ENCODE results near the gene INO80C.

DNA sequence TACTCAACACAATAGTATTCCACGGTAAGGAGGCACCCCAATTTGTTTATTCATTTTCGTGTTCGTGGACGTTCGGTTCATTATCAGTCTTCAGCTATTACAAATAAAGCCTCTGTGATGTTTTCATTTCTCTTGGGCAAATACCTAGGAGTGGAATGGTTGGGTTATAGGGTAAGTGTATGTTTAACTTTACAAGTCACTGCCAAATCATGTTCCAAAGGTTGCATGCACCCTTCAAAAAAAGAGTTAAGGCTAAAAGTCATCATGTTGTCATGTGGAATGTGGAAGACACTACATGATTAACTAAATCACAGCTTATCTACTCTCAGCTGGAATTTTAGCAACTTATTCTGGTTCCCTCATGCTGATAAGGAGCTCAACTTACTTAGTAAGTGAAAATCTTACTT, 15.8 kb downstream of the INO80C start:
- TF ChIP-seq, protein P1, sequence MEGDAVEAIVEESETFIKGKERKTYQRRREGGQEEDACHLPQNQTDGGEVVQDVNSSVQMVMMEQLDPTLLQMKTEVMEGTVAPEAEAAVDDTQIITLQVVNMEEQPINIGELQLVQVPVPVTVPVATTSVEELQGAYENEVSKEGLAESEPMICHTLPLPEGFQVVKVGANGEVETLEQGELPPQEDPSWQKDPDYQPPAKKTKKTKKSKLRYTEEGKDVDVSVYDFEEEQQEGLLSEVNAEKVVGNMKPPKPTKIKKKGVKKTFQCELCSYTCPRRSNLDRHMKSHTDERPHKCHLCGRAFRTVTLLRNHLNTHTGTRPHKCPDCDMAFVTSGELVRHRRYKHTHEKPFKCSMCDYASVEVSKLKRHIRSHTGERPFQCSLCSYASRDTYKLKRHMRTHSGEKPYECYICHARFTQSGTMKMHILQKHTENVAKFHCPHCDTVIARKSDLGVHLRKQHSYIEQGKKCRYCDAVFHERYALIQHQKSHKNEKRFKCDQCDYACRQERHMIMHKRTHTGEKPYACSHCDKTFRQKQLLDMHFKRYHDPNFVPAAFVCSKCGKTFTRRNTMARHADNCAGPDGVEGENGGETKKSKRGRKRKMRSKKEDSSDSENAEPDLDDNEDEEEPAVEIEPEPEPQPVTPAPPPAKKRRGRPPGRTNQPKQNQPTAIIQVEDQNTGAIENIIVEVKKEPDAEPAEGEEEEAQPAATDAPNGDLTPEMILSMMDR (IDR thresholded peaks at IDR 0.05; ENCODE audit: low read length), result no peak
- no peak for TF ChIP-seq EZH2 (optimal IDR thresholded peaks at IDR 0.05; ENCODE audit: low read depth, low read length)
